RWPE2 (cell line): Measurements from ENCODE around the gene CACNA2D4.

ENCODE experiments used
- ATAC-seq: fragments of 200-7000 bp; cut with Tn5 transposase; 3 replicates; pipeline ENCODE4 v1.9.1; 2021; ENCODE audit warnings: low read depth
- DNase-seq: peaks from one replicate; pipeline ENCODE4 v3.0.0-alpha.2; 2020; ENCODE audit warnings: low spot score
- H3K27ac ChIP-seq: fragments of 450-650 bp; 2 replicates; pipeline ENCODE4 v1.5.1; 2017; ENCODE audit warnings: mild to moderate bottlenecking; ENCODE audit not compliant: poor library complexity, severe bottlenecking
- H3K27me3 ChIP-seq: fragments of 250-450 bp; sonication (Bioruptor Pico); 2 replicates; pipeline ENCODE4 v1.5.1; 2021; ENCODE audit warnings: mild to moderate bottlenecking, moderate library complexity; ENCODE audit not compliant: insufficient read depth, poor library complexity, severe bottlenecking
- H3K36me3 ChIP-seq: fragments of 250-450 bp; sonication (Bioruptor Pico); 2 replicates; pipeline ENCODE4 v1.5.1; 2020; ENCODE audit warnings: low read depth, mild to moderate bottlenecking, moderate library complexity
- H3K4me1 ChIP-seq: fragments of 250-450 bp; sonication (Bioruptor Pico); 2 replicates; pipeline ENCODE4 v1.5.1; 2021; ENCODE audit warnings: mild to moderate bottlenecking, moderate library complexity; ENCODE audit not compliant: insufficient read depth, poor library complexity, severe bottlenecking
- H3K4me3 ChIP-seq: fragments of 250-450 bp; sonication (Bioruptor Pico); 2 replicates; pipeline ENCODE4 v1.5.1; 2021; ENCODE audit warnings: mild to moderate bottlenecking, moderate library complexity; ENCODE audit not compliant: severe bottlenecking
- H3K9me3 ChIP-seq: fragments of 250-450 bp; sonication (Bioruptor Pico); 2 replicates; pipeline ENCODE4 v1.5.1; 2021; ENCODE audit warnings: mild to moderate bottlenecking, moderate library complexity; ENCODE audit not compliant: severe bottlenecking
- CTCF ChIP-seq: fragments of 450-650 bp; IDR thresholded peaks from one replicate; pipeline ENCODE4 v1.5.1; 2017; ENCODE audit warnings: mild to moderate bottlenecking, moderate library complexity; ENCODE audit not compliant: poor library complexity, severe bottlenecking

Gene CACNA2D4

GRCh38 chr12:1890119-1890703 lies 28.2 kb downstream of the CACNA2D4 start:
- H3K36me3 ChIP-seq = no peaks in the 10 kb centered on the region
- no peak for DNase-seq
- H3K27ac ChIP-seq = no peak overlapping the region
- ATAC-seq = no peak
- H3K9me3 ChIP-seq = no peaks in the 10 kb centered on the region
- H3K27me3 ChIP-seq = peaks cover 37% of the 10 kb centered on the region
- H3K4me1 ChIP-seq = no peaks in the 10 kb centered on the region
- no peak overlapping the region for H3K4me3 ChIP-seq
- TF ChIP-seq CTCF = no peak

DNA sequence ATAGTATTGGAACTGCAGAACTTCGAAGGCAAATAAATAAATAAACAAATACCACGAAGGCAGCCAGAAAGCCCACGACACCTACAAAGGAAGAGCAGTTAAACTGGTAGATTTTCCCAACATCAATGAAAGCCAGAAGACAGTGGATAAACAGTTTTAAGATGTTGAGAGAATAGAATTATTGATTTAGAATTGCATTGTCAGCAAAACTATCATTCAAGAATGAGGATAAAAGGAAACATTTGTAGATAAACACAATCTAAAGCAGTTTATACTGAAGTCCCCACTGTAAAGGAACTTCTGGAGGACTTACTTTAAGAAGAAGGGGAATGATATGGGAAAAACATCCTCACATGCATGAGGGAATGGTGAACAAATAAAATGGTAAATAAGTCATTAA lies 29.5 kb downstream of the CACNA2D4 start:
- no peak for TF ChIP-seq CTCF
- no peak overlapping the region for H3K4me3 ChIP-seq
- H3K9me3 ChIP-seq = no peaks in the 10 kb centered on the region
- ATAC-seq (no peak), DNase-seq (no peak)
- no peaks in the 10 kb centered on the region for H3K4me1 ChIP-seq
- H3K36me3 ChIP-seq = no peaks in the 10 kb centered on the region
- H3K27ac ChIP-seq = no peak overlapping the region
- H3K27me3 ChIP-seq = peaks cover 25% of the 10 kb centered on the region

- TF ChIP-seq CTCF = no peak
- ATAC-seq = no peak
- H3K36me3 ChIP-seq = no peaks in the 10 kb centered on the region
- H3K9me3 ChIP-seq = no peaks in the 10 kb centered on the region
- no peak overlapping the region for H3K27ac ChIP-seq
- H3K27me3 ChIP-seq = peaks cover 17% of the 10 kb centered on the region
- DNase-seq = no peak
- no peak overlapping the region for H3K4me3 ChIP-seq
- H3K4me1 ChIP-seq = no peaks in the 10 kb centered on the region
Measured at GRCh38 chr12:1886396-1887008, 31.9 kb downstream of the CACNA2D4 start.

GRCh38 chr12:1885599-1886245 lies 32.7 kb downstream of the CACNA2D4 start:
- H3K4me3 ChIP-seq = no peak overlapping the region

More at GRCh38 chr12:1885599-1886245, 32.7 kb downstream of the CACNA2D4 start:
- Histone ChIP-seq H3K9me3 (no peaks in the 10 kb centered on the region), H3K27me3 (peaks cover 22% of the 10 kb centered on the region), H3K4me1 (no peaks in the 10 kb centered on the region), H3K36me3 (no peaks in the 10 kb centered on the region), H3K27ac (no peak overlapping the region)
- no peak for ATAC-seq
- no peak for TF ChIP-seq CTCF
- no peak for DNase-seq
